Jurkat, Clone E6-1 (cell line): ENCODE measurements around the gene CRIP2. TPM values are rescaled to one million over a fixed set of nuclear protein-coding genes. Genes with fewer than 3 reads are reported as not detected.

ENCODE experiments used
- DNase-seq: peaks from one replicate; pipeline ENCODE4 v3.0.0-alpha.2; 2011; ENCODE audit warnings: low read depth, low spot score
- H3K4me3 ChIP-seq: 2 replicates; pipeline ENCODE4 v1.5.1; 2011; ENCODE audit warnings: mild to moderate bottlenecking, low read length, control low read depth, moderate library complexity
- polyA plus RNA-seq: library from polyadenylated mRNA; unstranded; fragments of >200 nt; gene quantifications from one replicate; pipeline ENCODE4 v1.2.1, GENCODE V29; 2012; ENCODE audit warnings: missing spikeins; ENCODE audit not compliant: insufficient read length, insufficient read depth

Gene CRIP2, protein sequence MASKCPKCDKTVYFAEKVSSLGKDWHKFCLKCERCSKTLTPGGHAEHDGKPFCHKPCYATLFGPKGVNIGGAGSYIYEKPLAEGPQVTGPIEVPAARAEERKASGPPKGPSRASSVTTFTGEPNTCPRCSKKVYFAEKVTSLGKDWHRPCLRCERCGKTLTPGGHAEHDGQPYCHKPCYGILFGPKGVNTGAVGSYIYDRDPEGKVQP
- 6.1 TPM for polyA plus RNA-seq

DNA sequence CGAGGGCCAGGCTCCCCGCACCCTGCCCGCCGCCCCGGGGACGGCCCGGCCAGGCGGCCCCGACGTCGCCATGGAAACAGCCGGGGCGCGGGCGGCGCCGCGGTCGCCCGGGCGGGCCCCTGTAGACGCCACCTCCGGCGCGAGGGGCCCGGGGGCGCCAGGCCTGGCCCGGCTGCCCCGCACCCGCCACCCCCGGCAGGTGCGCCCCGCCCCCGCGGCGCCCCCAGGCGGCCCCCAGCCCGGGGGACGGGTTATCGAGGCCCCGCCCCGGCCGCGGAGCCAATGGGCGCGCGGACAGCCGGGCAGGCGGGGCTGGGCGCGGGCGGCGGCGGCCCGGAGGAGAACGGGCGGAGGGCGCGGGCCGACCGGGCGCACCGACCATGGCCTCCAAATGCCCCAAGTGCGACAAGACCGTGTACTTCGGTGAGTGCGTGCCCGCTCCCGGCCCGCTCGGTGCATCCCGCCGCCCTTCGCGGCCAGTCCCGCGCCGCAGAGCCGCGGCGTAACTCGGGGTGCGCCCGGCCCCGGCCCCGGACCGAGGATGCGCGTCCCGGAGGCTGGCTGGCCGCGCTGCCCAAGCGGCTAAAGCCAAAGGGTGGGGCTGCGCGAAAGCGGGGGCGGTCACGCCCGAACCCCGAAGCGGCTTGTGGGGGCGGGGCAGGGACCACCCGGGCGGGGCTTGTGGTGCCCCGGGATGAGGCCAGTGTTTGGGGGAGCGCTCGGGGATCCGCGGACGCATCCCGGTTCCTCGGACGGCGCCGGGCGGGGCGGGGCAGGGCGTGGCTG lies at the start of gene CRIP2:
CRIP2 (plus strand) TSS at position 339 of the 786 bp plus-strand sequence; CDS start at position 381, 42 bp downstream.
- H3K4me3 ChIP-seq = peak within 1 kb of the TSS; percentile 45
- no peak for DNase-seq

DNA sequence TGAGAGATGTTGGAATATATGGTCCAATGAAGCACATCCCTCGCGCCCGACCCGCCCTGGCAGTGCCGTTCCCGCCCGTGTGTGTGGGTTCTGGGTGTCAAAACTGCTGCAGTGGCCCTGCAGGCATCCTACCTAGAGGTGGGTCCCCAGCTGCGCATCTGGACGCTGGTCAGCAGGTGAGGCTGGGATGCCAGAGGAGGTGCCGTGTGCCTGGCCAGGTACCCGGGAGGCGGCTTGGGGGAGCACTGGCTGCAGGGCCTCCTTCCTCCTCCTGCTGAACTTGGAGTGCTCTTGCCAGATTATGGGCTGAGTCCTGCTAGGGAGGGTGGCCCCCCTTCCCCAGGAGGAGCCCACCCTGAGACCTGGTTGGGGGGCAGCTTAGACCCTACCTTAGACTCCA lies 49.8 kb upstream of the CRIP2 start:
- DNase-seq = no peak
- no peak overlapping the region for H3K4me3 ChIP-seq

DNA sequence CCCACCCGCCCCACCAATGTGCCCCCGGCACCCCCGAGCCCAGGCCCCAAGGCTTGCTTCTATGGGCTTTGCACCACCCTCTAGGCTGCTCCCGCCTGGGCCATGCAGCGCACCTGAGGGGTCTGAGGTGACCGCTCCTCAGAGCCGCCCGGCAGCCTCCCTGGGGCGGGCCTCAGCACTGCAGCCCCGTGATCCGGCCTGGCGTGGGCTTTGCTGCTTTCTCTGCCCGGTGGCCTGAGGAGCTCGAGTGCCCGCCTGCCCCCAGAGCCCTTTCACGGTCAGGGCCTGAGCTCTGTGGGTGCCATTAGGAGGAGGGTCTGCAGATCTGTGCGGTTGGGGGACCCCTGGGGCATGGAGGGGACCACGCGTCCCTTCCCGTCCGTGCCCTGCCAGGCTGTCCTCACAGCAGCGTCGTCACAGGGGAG lies 48.8 kb upstream of the CRIP2 start:
- no peak overlapping the region for H3K4me3 ChIP-seq
- DNase-seq = no peak

DNA sequence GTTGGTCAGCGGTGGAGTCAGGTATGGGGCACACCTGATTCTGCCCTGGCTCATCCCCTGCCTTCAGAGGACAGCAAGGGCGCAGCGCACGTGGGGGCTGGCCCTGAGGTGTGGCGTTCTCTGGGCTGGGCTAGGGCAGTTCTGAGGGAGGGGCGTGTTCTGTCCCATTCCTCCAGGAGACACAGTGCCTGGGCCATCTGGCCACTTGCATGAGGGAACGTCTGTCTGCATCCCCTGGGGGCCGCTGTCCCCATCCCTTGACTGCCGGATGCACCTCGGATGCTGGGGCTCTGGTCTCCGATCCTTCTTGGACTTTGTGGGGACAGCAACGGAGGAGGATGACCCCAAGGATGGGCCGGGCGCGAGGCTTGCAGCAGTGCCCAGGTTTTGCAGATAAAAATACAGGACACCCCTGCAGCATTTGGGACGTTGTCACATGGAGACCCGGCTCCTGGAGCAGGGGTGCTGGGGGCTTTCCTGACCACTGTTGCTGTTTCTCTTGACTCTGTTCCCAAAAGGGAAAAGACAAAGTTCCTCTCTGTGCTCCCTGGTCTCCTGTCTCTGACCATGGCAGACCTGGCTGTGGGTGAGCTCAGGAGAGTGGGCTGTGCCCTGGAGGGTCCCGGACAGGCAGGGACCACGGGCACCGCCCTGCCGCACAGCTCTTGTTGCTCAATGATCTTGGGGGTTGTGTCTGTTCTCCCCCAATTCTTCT lies 48.0 kb upstream of the CRIP2 start:
- DNase-seq = no peak
- no peak overlapping the region for H3K4me3 ChIP-seq

DNA sequence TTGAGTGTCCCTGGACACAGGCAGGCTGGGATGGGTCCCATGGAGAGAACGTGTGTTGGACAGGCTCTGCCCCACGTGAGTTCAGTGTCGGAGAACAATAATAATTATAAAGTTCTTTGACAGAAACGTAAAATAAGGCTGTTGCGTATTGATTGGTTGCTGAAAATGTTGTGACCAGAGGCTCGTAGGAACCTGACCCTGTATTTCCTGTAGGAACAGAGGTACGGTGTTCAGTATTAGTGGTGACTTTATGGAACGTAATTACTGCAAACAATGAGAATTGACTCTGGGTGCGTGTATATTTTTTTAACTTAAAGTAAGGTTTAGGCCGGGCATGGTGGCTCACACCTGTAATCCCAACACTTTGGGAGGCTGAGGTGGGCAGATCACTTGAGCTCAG lies 47.2 kb upstream of the CRIP2 start:
- no peak overlapping the region for H3K4me3 ChIP-seq
- no peak for DNase-seq

DNA sequence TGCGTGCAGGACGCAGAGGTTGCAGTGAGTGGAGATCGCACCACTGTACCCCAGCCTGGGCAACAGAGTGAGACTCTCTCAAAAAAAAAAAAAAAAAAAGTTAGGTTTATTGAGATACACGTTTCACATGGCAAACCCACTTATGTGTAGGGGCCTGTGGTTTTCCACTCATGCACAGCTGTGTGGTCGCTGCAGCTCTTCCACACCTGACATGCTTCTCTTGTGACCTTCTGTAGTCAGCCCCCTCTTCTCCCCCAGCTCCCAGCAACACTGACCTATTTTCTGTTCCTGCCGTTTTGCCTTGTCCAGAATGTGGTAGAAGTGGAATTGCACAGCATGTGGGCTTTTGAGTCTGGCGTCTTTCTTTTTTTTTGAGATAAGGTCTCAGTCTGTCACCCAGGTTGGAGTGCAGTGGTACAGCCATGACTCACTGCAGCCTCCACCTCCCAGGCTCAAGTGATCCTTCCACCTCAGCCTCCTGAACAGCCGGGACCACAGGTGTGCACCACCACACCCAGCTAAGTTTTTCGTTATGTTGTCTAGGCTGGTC lies 46.6 kb upstream of the CRIP2 start:
- no peak for DNase-seq
- no peak overlapping the region for H3K4me3 ChIP-seq

DNA sequence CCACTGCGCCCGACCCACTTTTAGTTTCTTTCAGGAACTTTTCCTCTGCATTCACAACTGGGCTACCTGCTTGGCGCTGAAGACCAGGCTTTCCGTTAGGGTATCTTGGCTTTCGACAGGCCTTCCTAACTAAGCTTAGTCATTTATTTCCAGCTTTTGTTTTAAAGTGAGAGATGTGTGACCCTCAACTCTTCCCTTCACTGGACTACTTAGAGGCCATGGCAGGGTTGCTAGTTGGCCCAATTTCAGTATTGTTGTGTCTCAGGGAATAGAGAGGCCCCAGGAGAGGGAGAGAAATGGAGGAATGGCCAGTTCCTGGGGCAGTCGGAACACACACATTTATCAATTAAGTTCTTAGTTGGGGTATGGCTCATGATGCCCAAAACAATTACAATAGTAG lies 44.6 kb upstream of the CRIP2 start:
- no peak for DNase-seq
- H3K4me3 ChIP-seq = no peak overlapping the region

DNA sequence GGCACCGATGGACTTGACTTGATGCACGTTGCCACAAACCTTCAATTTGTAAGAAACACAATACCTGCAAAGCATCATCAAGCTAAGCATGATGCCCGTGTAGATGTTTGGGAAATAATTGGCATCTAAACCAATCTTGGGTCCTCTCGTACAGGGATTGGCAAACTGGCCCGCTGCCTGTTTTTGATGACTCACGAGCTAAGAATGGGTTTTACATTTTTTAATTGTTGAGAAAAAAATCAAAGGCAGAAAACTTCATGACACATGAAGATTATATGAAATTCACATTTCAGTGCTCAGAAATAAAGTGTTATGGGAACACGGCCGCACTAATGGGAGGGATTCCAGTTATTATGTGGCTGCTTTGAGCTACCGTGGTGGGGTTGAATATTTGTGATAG lies 44.1 kb upstream of the CRIP2 start:
- H3K4me3 ChIP-seq = no peak overlapping the region
- DNase-seq = no peak

DNA sequence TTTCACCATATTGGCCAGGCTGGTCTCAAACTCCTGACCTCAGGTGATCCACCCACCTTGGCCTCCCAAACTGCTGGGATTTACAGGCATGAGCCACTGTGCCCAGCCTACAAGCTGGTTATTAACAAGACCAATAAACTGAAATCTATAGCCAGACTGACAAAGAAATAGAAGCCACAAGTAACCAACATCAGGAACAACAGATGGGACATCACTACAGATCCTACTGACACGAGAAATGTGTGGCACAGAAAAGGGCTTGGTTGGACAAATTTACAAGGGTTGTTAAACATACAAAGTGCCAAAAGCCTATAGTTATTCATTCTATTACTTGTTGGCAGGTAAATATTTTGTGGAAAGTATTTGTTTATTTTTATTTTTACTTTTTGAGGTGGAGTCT lies 43.4 kb upstream of the CRIP2 start:
- no peak for DNase-seq
- no peak overlapping the region for H3K4me3 ChIP-seq

DNA sequence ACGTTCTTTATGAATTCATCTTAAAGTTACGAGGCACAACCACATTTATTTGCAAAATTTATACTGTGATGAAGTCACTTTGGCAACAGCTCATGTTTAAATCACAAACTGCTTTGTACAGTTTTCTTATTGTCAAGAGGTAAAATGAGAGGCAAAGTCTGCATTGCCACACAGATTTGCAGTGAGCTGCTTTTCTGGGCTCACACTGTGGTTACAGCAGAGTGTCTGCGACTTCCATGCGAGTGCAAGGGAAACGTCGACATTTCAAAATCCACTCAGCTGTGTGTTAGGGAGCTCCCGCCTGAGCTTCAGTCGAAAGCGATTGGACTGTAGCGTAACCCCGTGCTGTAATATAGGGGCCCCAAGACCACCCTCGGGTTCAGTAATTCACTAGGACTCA lies 42.0 kb upstream of the CRIP2 start:
- no peak overlapping the region for H3K4me3 ChIP-seq
- DNase-seq = no peak

DNA sequence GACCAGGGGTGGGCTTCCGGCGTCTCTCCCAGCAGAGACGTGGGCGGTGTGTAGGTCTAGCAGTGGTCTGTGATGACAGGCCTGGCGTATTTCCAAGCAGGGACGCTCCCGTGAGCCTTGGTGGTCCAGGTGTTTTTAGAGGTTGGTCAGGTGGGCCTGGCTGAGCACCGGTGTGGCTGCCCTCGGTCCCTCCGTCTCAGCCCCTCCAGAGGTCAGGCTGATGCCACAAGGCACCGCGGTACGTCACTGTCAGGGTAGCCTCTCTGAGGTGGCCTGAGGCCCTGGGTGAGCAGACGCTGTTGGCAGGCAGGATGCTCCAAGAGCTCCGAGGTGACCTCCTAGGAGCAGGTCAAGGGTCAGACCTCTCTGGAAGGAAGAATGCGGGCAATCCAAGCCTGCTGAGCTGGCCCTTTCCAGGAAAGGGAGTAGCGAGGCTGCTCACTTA lies 41.4 kb upstream of the CRIP2 start:
- no peak for DNase-seq
- no peak overlapping the region for H3K4me3 ChIP-seq

DNA sequence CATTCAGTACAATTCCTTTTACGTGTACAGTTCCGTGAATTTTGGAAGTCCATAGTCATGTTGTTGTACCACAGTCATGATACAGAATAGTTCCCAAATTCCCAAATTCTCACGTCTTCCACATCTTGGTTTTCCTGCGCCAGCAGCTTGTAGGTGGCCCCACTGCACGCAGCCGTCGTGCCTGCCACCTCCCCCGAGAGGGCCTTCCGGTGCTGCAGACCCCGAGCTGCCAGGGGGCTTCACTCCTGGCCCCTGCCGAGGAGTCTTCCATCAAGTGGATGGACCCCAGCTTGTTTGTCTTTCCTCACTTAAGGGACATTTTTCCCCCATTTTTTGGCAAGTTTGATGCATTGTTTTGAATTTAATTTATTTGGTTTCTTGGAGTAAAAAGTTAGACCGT lies 38.2 kb upstream of the CRIP2 start:
- no peak for DNase-seq
- no peak overlapping the region for H3K4me3 ChIP-seq

DNA sequence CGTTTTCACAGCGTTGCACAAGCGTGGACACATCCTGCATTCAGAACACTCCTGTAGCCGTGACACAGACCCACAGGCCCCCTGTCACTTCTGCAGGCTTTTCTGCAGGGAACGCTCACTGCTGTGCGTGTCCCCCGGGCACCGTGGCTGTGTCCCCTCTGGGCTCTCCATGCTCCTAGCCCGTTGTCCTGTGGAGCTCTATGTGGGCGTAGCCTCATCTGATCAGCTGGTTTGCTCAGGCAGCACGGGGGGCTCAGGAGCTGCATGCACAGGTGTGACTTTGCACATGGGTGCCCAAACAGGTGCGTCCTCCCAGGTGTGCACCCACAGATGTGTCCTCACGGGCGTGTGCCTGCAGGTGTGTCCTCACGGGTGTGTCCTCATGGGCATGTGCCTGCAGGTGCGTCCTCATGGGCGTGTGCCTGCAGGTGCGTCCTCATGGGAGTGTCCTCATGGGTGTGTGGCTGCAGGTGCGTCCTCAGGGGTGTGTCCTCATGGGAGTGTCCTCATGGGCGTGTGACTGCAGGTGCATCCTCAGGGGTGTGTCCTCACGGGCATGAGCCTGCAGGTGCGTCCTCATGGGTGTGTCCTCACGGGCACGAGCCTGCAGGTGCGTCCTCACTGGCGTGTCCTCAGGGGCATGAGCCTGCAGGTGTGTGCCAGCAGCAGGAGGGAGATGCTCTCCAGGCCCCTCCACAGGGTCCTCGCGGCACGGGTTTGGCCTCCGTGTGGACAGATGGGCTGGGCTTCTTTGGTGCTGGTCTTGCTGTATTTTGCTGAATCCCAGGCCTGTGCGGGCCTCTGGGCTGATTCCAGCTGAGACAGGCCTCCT lies 37.5 kb upstream of the CRIP2 start:
- no peak overlapping the region for H3K4me3 ChIP-seq
- no peak for DNase-seq

DNA sequence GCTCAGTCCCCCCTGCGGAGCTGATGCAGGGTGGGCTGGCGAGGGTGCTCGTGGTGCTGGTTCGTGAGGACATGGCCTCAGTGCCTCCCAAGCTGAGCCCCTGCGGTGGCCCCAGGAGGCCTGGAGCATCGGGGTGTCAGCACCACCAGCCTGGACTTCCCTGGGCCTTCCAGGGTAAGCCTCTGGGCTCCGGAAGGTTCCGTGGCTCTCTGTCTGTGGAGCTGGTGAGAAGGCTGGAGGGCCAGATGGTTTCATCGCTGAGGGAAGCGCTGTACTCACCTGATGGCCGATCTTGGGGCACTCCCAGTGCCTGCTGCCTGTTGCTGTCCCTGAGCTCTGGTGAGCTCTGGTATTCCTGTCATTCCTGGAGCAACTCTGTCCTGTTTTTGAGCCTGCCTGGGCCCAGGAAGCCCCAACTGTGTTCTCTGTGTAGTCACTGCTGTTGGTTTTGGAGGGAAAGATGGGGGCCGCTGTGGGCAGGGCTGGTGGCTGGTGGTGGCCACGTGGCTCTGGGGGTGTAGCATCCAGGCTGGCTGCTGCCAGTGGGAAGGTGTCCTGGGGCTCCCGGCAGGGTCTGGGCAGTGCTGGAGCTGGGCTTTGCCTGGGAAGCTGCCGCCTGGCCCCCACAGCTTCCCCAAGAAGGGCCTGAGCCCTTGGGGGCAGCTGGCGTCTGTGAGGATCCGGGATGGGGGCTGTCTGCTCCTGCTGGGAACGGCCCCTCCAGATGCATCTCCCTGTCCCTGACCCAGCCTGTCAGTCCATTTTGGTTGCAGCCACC lies 36.7 kb upstream of the CRIP2 start:
- DNase-seq = no peak
- no peak overlapping the region for H3K4me3 ChIP-seq

DNA sequence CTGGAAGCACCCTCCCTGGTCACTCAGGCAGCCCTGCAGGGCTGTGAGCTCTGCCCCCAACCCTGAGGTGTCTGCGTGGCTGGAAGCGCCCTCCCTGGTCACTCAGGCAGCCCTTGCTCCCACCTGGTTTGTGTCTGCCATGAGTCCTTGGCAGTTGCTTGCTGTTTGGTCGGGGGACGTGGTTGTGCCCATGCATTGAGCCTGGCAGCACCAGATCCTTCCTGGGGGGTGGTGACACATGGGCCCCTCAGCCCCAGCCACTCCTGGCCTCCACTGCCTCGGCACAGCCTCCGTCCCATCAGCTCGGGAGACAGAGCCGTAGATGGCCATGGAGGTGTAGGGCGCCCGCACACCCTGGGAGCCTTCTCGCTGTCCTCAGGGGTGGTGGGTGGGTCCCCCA lies 35.4 kb upstream of the CRIP2 start:
- no peak overlapping the region for H3K4me3 ChIP-seq
- DNase-seq = no peak

DNA sequence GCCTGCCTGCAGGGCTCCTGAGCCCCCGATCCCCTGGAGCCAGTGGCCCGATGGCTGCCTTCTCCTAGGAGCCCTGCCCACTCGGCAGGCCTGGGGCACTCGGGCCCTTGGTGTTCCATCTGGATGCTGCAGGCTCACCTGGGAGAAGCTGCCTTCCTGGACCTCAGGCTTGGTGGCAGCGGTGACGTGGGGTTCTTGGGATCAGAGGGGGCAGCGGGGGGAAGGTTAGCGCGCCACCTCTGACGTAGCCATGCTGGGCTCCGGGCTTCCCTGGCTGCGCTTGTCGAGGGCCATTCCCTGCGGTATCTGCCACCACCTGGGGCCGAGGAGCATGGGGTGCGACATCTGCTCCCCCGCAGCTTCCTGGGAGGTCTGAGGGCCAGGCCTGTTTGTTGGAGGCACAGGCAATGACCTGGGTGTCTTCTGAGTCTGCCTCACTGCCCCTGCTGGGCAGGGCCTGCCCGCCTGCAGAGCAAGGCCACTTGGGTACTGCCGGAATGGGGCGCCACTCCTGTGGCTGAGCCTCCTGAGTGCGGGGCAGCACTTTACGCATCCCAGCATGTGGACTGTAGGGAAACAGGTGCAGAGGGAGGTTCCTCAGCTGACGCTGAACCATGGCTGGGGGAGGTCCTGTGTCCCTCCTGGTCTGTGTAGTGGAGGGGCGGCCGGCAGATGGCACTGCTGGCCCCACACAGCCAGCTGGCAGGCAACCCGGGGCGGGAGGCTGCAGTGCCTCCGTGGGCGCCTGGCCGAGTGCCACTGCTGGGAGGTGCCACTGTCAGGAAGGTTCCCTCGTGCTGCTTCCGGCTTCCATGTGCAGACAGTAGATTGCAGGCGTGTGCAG lies 34.7 kb upstream of the CRIP2 start:
- H3K4me3 ChIP-seq = no peak overlapping the region
- no peak for DNase-seq

DNA sequence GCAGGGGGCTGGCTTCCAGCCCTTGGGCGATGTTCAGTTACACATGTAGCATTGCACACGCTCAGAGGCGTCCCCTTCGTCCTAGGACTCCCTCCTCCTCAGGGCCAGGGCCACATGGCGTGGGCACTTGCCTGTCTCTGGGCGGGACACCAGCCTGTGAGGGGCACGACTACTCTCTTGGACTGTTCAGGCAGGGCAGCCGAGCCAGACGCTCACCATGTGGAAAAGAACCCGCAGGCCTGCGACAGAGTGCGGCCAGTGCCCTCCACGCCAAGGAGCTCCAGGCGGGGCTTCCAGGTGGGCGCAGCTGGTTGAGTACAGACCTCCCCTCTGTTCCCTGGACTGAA lies 34.1 kb upstream of the CRIP2 start:
- DNase-seq = no peak
- H3K4me3 ChIP-seq = no peak overlapping the region

DNA sequence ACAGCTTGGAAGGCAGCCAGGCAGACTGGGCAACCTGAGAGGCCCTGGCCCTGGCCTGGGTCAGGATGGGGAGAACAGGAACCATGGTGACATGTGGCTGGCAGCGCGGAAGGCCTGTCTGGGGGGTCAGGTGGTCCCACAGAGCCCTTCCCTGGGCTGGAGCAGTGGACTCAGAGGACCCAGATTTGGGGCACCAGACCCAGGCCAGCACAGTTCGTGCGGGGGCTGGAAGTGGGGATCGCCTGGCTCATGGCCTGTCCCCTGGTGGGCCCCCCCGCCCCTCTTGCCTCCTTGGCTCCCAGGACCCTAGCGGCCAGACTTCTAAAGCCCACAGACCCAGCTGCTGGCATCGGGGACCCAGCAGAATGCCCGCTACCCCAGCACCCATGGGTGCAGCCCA lies 33.6 kb upstream of the CRIP2 start:
- H3K4me3 ChIP-seq = no peak overlapping the region
- no peak for DNase-seq
